Neuron (in vitro differentiated cells): Measurements from ENCODE around the gene DPP3.
"Not testable (repeated sequence)": the region's sequence is repeated elsewhere in the genome, so short reads cannot be mapped to it uniquely, and the experiment has no call there.

ENCODE experiments used
- H2AFZ ChIP-seq: one replicate; pipeline ENCODE4 v1.6.1; 2013; ENCODE audit warnings: low read depth, mild to moderate bottlenecking, inconsistent platforms, low read length, moderate library complexity
- H3K27me3 ChIP-seq: one replicate; pipeline ENCODE4 v1.6.1; 2013; ENCODE audit warnings: low read length; ENCODE audit not compliant: insufficient read depth
- H3K36me3 ChIP-seq: one replicate; pipeline ENCODE4 v1.6.1; 2013; ENCODE audit warnings: low read length; ENCODE audit not compliant: insufficient read depth
- H3K4me1 ChIP-seq: one replicate; pipeline ENCODE4 v1.6.1; 2013; ENCODE audit warnings: low read length; ENCODE audit not compliant: insufficient read depth
- H3K4me3 ChIP-seq: 2 replicates; pipeline ENCODE4 v1.5.1; 2013; ENCODE audit warnings: mild to moderate bottlenecking, low read length, moderate library complexity
- H3K9me3 ChIP-seq: one replicate; pipeline ENCODE4 v1.6.1; 2013; ENCODE audit warnings: low read length

DPP3 gene

DNA sequence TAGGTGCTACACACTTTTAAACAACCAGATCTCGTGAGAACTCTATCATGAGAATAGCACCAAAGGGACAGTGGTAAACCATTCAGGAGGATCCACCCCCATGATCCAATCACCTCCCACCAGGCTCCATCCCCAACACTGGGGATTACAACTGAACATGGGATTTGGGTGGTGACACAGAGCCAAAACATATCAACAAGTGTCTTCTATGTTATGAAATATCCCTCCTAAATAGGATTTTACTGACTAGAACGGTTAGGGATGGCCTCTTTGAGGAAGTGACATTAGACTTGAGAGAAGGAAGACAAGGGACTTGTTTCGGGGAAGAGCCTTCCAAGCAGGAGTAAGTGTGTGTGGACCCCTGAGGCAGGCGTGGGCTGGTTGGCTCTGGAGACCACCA, 29.7 kb upstream of the DPP3 start:
- Histone ChIP-seq H3K9me3 (peaks cover 5% of the 10 kb centered on the region), H3K36me3 (no peaks in the 10 kb centered on the region), H3K4me1 (no peaks in the 10 kb centered on the region), H3K4me3 (no peak overlapping the region), H2AFZ (no peak overlapping the region), H3K27me3 (no peaks in the 10 kb centered on the region)

DNA sequence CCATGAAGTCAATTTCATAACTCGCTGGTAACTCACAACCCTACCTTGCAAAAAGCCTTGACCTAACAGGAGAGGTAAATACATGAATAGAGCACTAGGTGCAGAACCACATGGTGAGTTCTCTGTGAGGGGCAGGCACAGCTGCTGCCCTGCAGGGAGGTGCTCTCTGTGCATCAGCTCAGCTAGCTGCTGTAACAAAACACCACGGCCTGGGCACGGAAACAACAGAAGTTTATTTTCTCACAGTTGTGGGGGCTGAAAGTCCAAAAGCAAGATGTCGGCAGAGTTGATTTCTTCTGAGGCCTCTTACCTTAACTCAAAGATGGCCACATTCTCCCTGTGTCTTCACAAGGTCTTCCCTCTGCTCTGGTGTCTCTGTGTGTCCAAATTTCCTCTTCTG, 28.6 kb upstream of the DPP3 start:
- Histone ChIP-seq H3K36me3 (no peaks in the 10 kb centered on the region), H3K27me3 (no peaks in the 10 kb centered on the region), H3K4me3 (no peak overlapping the region), H3K9me3 (peaks cover 5% of the 10 kb centered on the region), H3K4me1 (no peaks in the 10 kb centered on the region), H2AFZ (no peak overlapping the region)

DNA sequence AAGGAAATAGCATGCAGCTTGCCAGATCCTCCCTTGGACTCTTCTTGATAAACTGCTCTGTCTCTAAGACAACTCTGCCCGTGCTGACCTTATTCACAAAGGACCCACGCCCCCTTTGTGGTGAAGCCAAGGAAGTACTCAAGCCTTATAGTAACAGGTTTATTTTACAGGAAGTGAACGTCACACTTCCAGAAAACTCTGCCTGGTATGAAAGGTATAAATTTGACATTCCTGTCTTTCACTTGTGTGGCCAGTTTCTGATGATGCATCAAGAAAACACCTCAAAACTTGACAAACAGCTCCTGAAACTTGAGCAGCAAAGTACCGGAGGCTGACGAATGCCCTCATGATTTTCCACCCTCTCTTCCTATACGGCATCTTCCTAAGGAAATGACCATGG, 26.0 kb upstream of the DPP3 start:
- no peak overlapping the region for H2AFZ ChIP-seq
- H3K9me3 ChIP-seq: peaks cover 5% of the 10 kb centered on the region
- H3K4me1 ChIP-seq: no peaks in the 10 kb centered on the region
- H3K4me3 ChIP-seq: no peak overlapping the region
- no peaks in the 10 kb centered on the region for H3K36me3 ChIP-seq
- H3K27me3 ChIP-seq: no peaks in the 10 kb centered on the region

DNA sequence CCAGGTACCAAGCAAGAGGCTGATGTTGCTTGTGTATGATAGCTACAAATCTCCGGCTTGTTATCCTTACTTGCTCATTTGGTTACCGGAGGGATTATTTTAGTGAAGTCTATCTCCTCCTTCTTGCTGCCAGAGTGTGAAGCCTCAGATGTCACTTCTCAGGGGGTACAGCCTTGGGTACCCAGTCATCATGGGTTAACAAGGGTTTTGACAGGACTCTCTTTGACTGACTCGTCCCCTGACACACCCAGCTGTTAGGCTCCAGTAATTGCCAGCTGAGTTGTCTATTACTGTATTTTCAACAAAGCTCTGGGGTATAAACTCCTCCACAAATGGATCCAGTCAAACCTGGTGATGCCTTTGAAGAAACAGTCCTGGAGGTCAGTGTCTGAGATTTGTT, 25.4 kb upstream of the DPP3 start:
- H3K36me3 ChIP-seq: no peaks in the 10 kb centered on the region
- H3K27me3 ChIP-seq: no peaks in the 10 kb centered on the region
- peaks cover 5% of the 10 kb centered on the region for H3K9me3 ChIP-seq
- H2AFZ ChIP-seq: no peak overlapping the region
- H3K4me3 ChIP-seq: no peak overlapping the region
- no peaks in the 10 kb centered on the region for H3K4me1 ChIP-seq

- Histone ChIP-seq H3K4me1 (no peaks in the 10 kb centered on the region), H3K36me3 (no peaks in the 10 kb centered on the region), H3K9me3 (no peaks in the 10 kb centered on the region)
Observed at GRCh38 chr11:66457826-66458225, 22.4 kb upstream of the DPP3 start.

GRCh38 chr11:66459138-66459778, 21.0 kb upstream of the DPP3 start:
- Histone ChIP-seq H3K9me3 (no peaks in the 10 kb centered on the region), H3K27me3 (no peaks in the 10 kb centered on the region), H3K4me3 (no peak overlapping the region), H3K36me3 (no peaks in the 10 kb centered on the region), H2AFZ (no peak overlapping the region), H3K4me1 (no peaks in the 10 kb centered on the region)

More at GRCh38 chr11:66457826-66458225, 22.4 kb upstream of the DPP3 start:
- Histone ChIP-seq H3K4me3 (no peak overlapping the region), H3K27me3 (no peaks in the 10 kb centered on the region), H2AFZ (no peak overlapping the region)

DNA sequence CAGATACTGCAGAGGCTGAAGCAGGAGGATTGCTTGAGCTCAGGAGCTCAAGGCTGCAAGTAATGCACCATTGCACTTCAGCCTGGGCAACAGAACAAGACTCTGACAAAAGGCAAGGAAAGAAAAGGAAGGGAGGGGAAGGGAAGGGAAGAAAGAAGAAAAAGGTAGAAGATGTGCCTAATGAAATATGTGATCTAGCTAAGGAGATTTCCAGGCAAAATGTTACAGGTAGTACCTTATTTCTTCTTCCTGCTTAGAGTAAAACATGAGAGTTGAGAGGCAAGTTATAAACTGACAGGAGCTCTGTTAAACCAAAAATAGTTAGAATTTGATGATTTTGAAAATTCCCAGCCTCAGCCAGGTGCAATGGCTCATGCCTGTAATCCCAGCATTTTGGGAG, 18.2 kb upstream of the DPP3 start:
- Histone ChIP-seq H3K4me3 (no peak overlapping the region), H2AFZ (no peak overlapping the region), H3K9me3 (no peaks in the 10 kb centered on the region), H3K27me3 (no peaks in the 10 kb centered on the region), H3K4me1 (no peaks in the 10 kb centered on the region), H3K36me3 (no peaks in the 10 kb centered on the region)

GRCh38 chr11:66462911-66463310, 17.3 kb upstream of the DPP3 start:
- no peaks in the 10 kb centered on the region for H3K9me3 ChIP-seq
- peaks cover 7% of the 10 kb centered on the region for H3K4me1 ChIP-seq
- no peak overlapping the region for H2AFZ ChIP-seq
- no peaks in the 10 kb centered on the region for H3K27me3 ChIP-seq
- H3K36me3 ChIP-seq: no peaks in the 10 kb centered on the region
- H3K4me3 ChIP-seq: no peak overlapping the region

DNA sequence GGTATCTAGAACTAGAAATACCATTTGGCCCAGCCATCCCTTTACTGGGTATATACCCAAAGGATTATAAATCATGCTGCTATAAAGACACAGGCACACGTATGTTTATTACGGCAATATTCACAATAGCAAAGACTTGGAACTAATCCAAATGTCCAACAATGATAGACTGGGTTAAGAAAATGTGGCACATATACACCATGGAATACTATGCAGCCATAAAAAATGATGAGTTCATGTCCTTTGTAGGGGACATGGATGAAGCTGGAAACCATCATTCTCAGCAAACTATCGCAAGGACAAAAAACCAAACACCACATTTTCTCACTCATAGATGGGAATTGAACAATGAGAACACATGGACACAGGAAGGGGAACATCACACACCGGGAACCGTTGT, 16.1 kb upstream of the DPP3 start:
- H2AFZ ChIP-seq, H3K27me3 ChIP-seq, H3K36me3 ChIP-seq, H3K9me3 ChIP-seq, H3K4me3 ChIP-seq: not testable (repeated sequence)
- H3K4me1 ChIP-seq: peaks cover 15% of the 10 kb centered on the region

DNA sequence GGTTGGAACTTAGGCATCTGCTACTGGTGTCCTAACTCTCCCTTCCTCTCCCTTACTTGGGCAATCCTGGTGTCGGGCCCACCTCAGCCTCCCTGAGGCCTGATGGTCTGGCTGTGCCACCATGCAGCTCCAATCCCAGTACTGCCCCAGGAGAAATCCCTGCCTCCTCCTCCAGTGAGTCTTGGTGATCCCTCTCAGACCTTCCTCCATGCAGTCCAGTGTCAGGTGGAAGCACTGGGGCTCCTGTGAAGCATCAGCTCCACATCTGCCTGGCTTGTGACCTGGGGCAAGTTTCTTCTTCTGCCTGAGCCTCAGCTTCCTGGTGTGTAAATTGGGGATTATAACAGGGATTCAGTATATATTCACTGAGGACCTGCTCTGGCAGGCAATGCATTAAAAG, 15.3 kb upstream of the DPP3 start:
- Histone ChIP-seq H3K4me3 (no peak overlapping the region), H3K36me3 (no peaks in the 10 kb centered on the region), H3K27me3 (no peaks in the 10 kb centered on the region)

DNA sequence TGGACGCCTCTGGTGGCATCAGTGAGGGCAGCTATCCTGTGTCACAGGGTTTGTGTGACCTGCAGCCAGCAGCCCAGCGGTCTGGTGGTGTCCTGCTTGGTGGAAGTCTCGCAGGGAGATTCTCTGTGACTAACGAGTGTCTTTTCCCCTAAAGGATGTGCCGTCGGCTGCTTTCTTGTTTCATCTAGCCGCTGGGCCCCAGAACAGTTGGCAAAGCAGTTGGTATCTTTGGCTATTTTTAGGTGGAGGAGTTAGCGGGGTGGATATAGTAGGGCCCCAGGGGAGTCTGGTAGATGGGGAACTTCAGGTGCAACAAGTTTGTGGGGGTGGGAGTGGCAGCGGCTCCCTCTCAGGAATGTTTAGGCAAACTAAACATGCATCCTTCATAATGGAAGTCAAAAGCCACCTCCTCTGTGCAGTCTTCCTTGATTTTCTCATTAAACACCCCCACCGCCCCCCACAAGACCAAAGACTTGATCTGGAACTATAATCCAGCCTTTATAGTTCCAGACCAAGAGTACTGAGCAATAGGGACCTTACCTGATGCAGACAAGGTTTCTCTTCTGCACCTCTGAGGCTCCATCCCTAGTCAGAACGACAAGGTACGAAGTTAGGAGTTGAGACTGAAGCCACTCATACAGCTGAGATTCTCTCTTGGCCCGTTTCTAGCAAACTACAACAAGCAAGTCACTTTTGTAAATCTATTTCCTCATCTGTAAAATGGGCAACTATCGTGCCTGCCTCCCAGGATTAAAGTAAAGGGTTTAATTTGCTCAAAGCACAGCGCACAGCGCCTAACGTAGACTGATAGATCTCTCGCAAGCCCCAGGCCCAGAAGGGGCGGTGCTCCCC, 14.6 kb upstream of the DPP3 start:
- H3K4me1 ChIP-seq: peaks cover 17% of the 10 kb centered on the region
- H3K4me3 ChIP-seq: peak overlapping the region; percentile 55
- H3K27me3 ChIP-seq: no peaks in the 10 kb centered on the region
- H2AFZ ChIP-seq: peak overlapping the region; percentile 96
- no peaks in the 10 kb centered on the region for H3K9me3 ChIP-seq
- no peaks in the 10 kb centered on the region for H3K36me3 ChIP-seq

More for the DNA sequence above, 15.3 kb upstream of the DPP3 start:
- H2AFZ ChIP-seq: no peak overlapping the region
- no peaks in the 10 kb centered on the region for H3K9me3 ChIP-seq
- H3K4me1 ChIP-seq: peaks cover 17% of the 10 kb centered on the region

- Histone ChIP-seq H3K4me1 (peaks cover 17% of the 10 kb centered on the region), H3K4me3 (peak within 1 kb of the TSS; percentile 55), H3K9me3 (no peaks in the 10 kb centered on the region), H2AFZ (peak within 1 kb of the TSS; percentile 96), H3K27me3 (no peaks in the 10 kb centered on the region), H3K36me3 (peaks cover 6% of the 10 kb centered on the region)
Observed at GRCh38 chr11:66466225-66467033, 13.8 kb upstream of the DPP3 start, which contains the start of gene PELI3. Gene PELI3, plus strand, starts transcription at chr11:66466905. Its CDS starts 1,224 bp downstream, at chr11:66468129.
